Ishikawa (cell line): ENCODE data around the gene GRID1.

Experiments
- EP300 ChIP-seq: IDR thresholded peaks from 2 replicates; pipeline ENCODE4 v1.6.1; 2012; ENCODE audit warnings: borderline replicate concordance
- TF ChIP-seq, protein P1 (sequence below): IDR thresholded peaks from 2 replicates; pipeline ENCODE4 v1.6.1; 2012
- TF ChIP-seq, protein P2 (sequence below): IDR thresholded peaks from 2 replicates; pipeline ENCODE4 v1.6.1; 2012

DNA sequence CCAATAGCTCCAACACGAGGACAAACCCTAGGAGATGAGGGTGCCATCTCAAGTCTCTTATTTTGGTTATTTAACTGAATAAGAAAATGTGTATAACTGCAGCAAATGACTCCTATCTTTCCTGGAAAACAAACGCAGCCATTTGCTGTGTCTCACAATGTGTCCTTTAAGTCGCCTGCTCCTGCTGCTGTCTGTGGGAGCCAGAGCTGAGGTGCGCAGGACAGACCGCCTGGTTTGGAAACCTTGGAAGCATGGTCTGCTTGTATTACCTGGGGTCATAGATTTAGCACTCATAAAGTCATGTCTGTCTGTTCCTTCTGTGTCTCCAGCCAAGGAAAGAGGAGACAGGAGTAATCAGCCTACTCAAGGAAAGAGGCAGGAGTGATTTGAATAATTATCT lies 760.2 kb downstream of the GRID1 start:
- TF ChIP-seq, protein P1, sequence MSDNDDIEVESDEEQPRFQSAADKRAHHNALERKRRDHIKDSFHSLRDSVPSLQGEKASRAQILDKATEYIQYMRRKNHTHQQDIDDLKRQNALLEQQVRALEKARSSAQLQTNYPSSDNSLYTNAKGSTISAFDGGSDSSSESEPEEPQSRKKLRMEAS, result no peak
- TF ChIP-seq, protein P2, sequence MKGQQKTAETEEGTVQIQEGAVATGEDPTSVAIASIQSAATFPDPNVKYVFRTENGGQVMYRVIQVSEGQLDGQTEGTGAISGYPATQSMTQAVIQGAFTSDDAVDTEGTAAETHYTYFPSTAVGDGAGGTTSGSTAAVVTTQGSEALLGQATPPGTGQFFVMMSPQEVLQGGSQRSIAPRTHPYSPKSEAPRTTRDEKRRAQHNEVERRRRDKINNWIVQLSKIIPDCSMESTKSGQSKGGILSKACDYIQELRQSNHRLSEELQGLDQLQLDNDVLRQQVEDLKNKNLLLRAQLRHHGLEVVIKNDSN, result no peak
- TF ChIP-seq EP300, result no peak
